IMR-90 (cell line): ENCODE measurements around the gene FA2H. TPM values are rescaled to one million over a fixed set of nuclear protein-coding genes. Genes with fewer than 3 reads are reported as not detected.

Experiments used
- ATAC-seq: fragments of 200-7000 bp; cut with Tn5 transposase; 2 replicates; pipeline ENCODE4 v1.9.1; 2020; ENCODE audit warnings: low read depth, mild to moderate bottlenecking, moderate library complexity
- BruUV-seq: library from RNA; stranded (reverse); fragments of 400-500 nt; replicated peaks from 2 replicates; lab custom pipeline; 2021; lab: Mats Ljungman, UMichigan
- CTCF ChIA-PET: fragments of 300-600 bp; formaldehyde crosslinking; extraction: SDS; loops from one replicate; lab custom pipeline; 2021; ENCODE audit warnings: antibody characterized with exemption; lab: Yijun Ruan, JAX
- POLR2A ChIA-PET: fragments of 300-600 bp; sonication (Branson Sonifier 250); formaldehyde crosslinking; loops from one replicate; lab custom pipeline; 2022; ENCODE audit warnings: antibody characterized with exemption; ENCODE audit not compliant: unreplicated experiment; lab: Charles Lee
- DNase-seq: peaks from one replicate; pipeline ENCODE4 v3.0.0; 2013
- H2AFZ ChIP-seq: replicated peaks from 2 replicates; pipeline ENCODE3; 2013; ENCODE audit warnings: low read length, mild to moderate bottlenecking; ENCODE audit not compliant: poor library complexity
- H2AK5ac ChIP-seq: 2 replicates; pipeline ENCODE4 v1.6.1; 2013; ENCODE audit warnings: low read depth, low read length, inconsistent platforms
- H2AK9ac ChIP-seq: replicated peaks from 2 replicates; pipeline ENCODE3; 2013; ENCODE audit warnings: mild to moderate bottlenecking, low read depth, low read length, moderate library complexity; ENCODE audit not compliant: poor library complexity
- H2BK120ac ChIP-seq: 2 replicates; pipeline ENCODE4 v1.6.1; 2013; ENCODE audit warnings: low read depth, low read length, inconsistent platforms
- H2BK15ac ChIP-seq: 3 replicates; pipeline ENCODE4 v1.6.1; 2013; ENCODE audit warnings: low read depth, low read length, inconsistent platforms
- H2BK20ac ChIP-seq: 2 replicates; pipeline ENCODE4 v1.6.1; 2013; ENCODE audit warnings: low read depth, mild to moderate bottlenecking, inconsistent platforms, low read length, moderate library complexity
- H2BK5ac ChIP-seq: 2 replicates; pipeline ENCODE4 v1.6.1; 2013; ENCODE audit warnings: mild to moderate bottlenecking, low read depth, low read length, inconsistent platforms; ENCODE audit not compliant: poor library complexity, severe bottlenecking
- H3K14ac ChIP-seq: replicated peaks from 2 replicates; pipeline ENCODE4 v1.6.1; 2013; ENCODE audit warnings: low read depth, low read length, inconsistent platforms
- H3K18ac ChIP-seq: 2 replicates; pipeline ENCODE4 v1.6.1; 2013; ENCODE audit warnings: low read depth, low read length, control low read depth
- H3K23ac ChIP-seq: 2 replicates; pipeline ENCODE4 v1.6.1; 2013; ENCODE audit warnings: low read depth, low read length, inconsistent platforms
- H3K27ac ChIP-seq: 2 replicates; pipeline ENCODE4 v1.5.1; 2013; ENCODE audit warnings: mild to moderate bottlenecking, control low read depth, low read length; ENCODE audit not compliant: insufficient read depth
- H3K27me3 ChIP-seq: 2 replicates; pipeline ENCODE4 v1.6.1; 2013; ENCODE audit warnings: low read length; ENCODE audit not compliant: control insufficient read depth, insufficient read depth
- H3K36me3 ChIP-seq: 2 replicates; pipeline ENCODE4 v1.6.1; 2013; ENCODE audit warnings: low read length, mixed read lengths; ENCODE audit not compliant: control insufficient read depth, insufficient read depth
- H3K4ac ChIP-seq: 2 replicates; pipeline ENCODE4 v1.6.1; 2013; ENCODE audit warnings: low read depth, low read length, inconsistent platforms
- H3K4me1 ChIP-seq: 2 replicates; pipeline ENCODE4 v1.6.1; 2013; ENCODE audit warnings: low read length, mixed read lengths; ENCODE audit not compliant: control insufficient read depth, insufficient read depth
- H3K4me2 ChIP-seq: 2 replicates; pipeline ENCODE4 v1.6.1; 2013; ENCODE audit warnings: low read depth, mild to moderate bottlenecking, control low read depth, low read length, moderate library complexity
- H3K4me3 ChIP-seq: 2 replicates; pipeline ENCODE4 v1.5.1; 2013; ENCODE audit warnings: low read depth, mild to moderate bottlenecking, control low read depth, low read length, moderate library complexity; ENCODE audit not compliant: insufficient read depth
- H3K56ac ChIP-seq: 2 replicates; pipeline ENCODE4 v1.6.1; 2013; ENCODE audit warnings: low read length, inconsistent platforms; ENCODE audit not compliant: insufficient read depth; ENCODE audit errors: extremely low read depth
- H3K79me1 ChIP-seq, 2 experiments: 2 replicates each; pipeline ENCODE4 v1.6.1; 2013; ENCODE audit warnings: low read length in 2 of 2, inconsistent platforms in 1 of 2, low read depth in 1 of 2
- H3K9ac ChIP-seq: 2 replicates; pipeline ENCODE4 v1.6.1; 2013; ENCODE audit warnings: low read depth, low read length, control low read depth
- H3K9me1 ChIP-seq: 2 replicates; pipeline ENCODE4 v1.6.1; 2013; ENCODE audit warnings: low read length, inconsistent platforms; ENCODE audit not compliant: insufficient read depth
- H3K9me3 ChIP-seq: 2 replicates; pipeline ENCODE4 v1.6.1; 2013; ENCODE audit warnings: low read length; ENCODE audit not compliant: control insufficient read depth, insufficient read depth
- H4K20me1 ChIP-seq: 2 replicates; pipeline ENCODE4 v1.6.1; 2013; ENCODE audit warnings: low read length, inconsistent platforms; ENCODE audit not compliant: insufficient read depth
- H4K5ac ChIP-seq: 2 replicates; pipeline ENCODE4 v1.6.1; 2013; ENCODE audit warnings: mild to moderate bottlenecking, low read depth, low read length, control low read depth
- H4K8ac ChIP-seq, 2 experiments: 2 replicates each; pipeline ENCODE4 v1.6.1; 2013; ENCODE audit warnings: low read depth in 2 of 2, low read length in 2 of 2, control low read depth in 1 of 2, inconsistent platforms in 1 of 2
- H4K91ac ChIP-seq: 2 replicates; pipeline ENCODE4 v1.6.1; 2013; ENCODE audit warnings: low read depth, low read length, inconsistent platforms; ENCODE audit not compliant: insufficient read depth
- CEBPB ChIP-seq: IDR thresholded peaks from 2 replicates; pipeline ENCODE4 v1.6.1; 2012; ENCODE audit warnings: low read depth, low read length, improper control_type of control experiment
- ELK1 ChIP-seq: fragments of 150-350 bp; IDR thresholded peaks from 2 replicates; pipeline ENCODE4 v1.6.1; 2016; ENCODE audit warnings: low read depth, mild to moderate bottlenecking, low read length, moderate library complexity, borderline replicate concordance
- FOS ChIP-seq: fragments of 150-350 bp; IDR thresholded peaks from 2 replicates; pipeline ENCODE4 v1.6.1; 2016; ENCODE audit warnings: low read depth, low read length
- MAFK ChIP-seq: IDR thresholded peaks from 2 replicates; pipeline ENCODE4 v1.6.1; 2012; ENCODE audit warnings: low read depth, low read length, improper control_type of control experiment
- MXI1 ChIP-seq: IDR thresholded peaks from 2 replicates; pipeline ENCODE4 v1.6.1; 2012; ENCODE audit warnings: low read depth, mild to moderate bottlenecking, low read length, moderate library complexity, borderline replicate concordance
- NFE2L2 ChIP-seq: fragments of 150-350 bp; IDR thresholded peaks from 2 replicates; pipeline ENCODE4 v1.6.1; 2016; ENCODE audit warnings: low read depth, mild to moderate bottlenecking, low read length
- RAD21 ChIP-seq: IDR thresholded peaks from 2 replicates; pipeline ENCODE4 v1.6.1; 2012; ENCODE audit warnings: low read length, improper control_type of control experiment
- RFX5 ChIP-seq: IDR thresholded peaks from 2 replicates; pipeline ENCODE4 v1.8.0; 2012; ENCODE audit warnings: low read depth, mild to moderate bottlenecking, low read length, moderate library complexity
- WGBS, 2 experiments: methylation state at CpG; one replicate each; pipeline versions ENCODE4 v1.1.5 to v1.1.7; 2013; ENCODE audit warnings: missing lambda C conversion rate in 2 of 2; ENCODE audit not compliant: insufficient read length in 1 of 2; ENCODE audit errors: extremely low coverage in 2 of 2; 5-methylcytosine and 5-hydroxymethylcytosine counted together
- dilution Hi-C: fragments of 300-500 bp; cut with HindIII; formaldehyde crosslinking; loops from one replicate; pipeline ENCODE4 v1.14.3; 2018; ENCODE audit warnings: low sequenced_read_pairs; ENCODE audit not compliant: unreplicated experiment
- in situ Hi-C: fragments of 300-500 bp; cut with MboI; formaldehyde crosslinking; loops from 3 replicates; pipeline ENCODE4 v1.14.3; 2019; ENCODE audit warnings: low sequenced_read_pairs, inconsistent platforms, mixed read lengths
- intact Hi-C: fragments of 100-400 bp; cut with micrococcal nuclease; formaldehyde crosslinking; loops from 2 replicates; pipeline ENCODE4 v1.10.0; 2022
- polyA plus RNA-seq, 3 experiments: library from polyadenylated mRNA; depleted of rRNA; stranded (reverse); fragments of >200 nt; gene quantifications; 2 replicates each; pipeline ENCODE4 v1.2.3, GENCODE V29; 2012; ENCODE audit warnings: low replicate concordance in 1 of 3
- total RNA-seq: library from RNA; depleted of rRNA; stranded (reverse); fragments of >200 nt; gene quantifications from 2 replicates; pipeline ENCODE4 v1.2.3, GENCODE V29; 2012
- TF ChIP-seq, protein P1 (sequence below): fragments of 150-350 bp; IDR thresholded peaks from 2 replicates; pipeline ENCODE4 v1.6.1; 2017; ENCODE audit warnings: mild to moderate bottlenecking, antibody characterized with exemption, low read length, low read depth
- TF ChIP-seq, protein P2 (sequence below): conservative IDR thresholded peaks from 2 replicates; pipeline ENCODE4 v1.5.1; 2012; ENCODE audit warnings: mild to moderate bottlenecking, low read depth, low read length, improper control_type of control experiment

FA2H gene
- total and polyA plus RNA-seq, 2 of the 4 experiments (the other 2 are of a cell fraction): not detected

GRCh38 chr16:74734361-74735161, 40.1 kb downstream of the FA2H start:
- no peak overlapping the region for H3K4me3 ChIP-seq
- no peak overlapping the region; the same call in 1 of the 2 replicates for H2BK120ac ChIP-seq
- H4K8ac ChIP-seq: peak overlapping the region; percentile 43 to 57; a peak in 3 of 4 replicates
- H2BK20ac ChIP-seq: no peak overlapping the region; the same call in 1 of the 2 replicates
- peak overlapping the region; percentile 39; the same call in 1 of the 2 replicates for H4K5ac ChIP-seq
- ATAC-seq: peak; percentile 59
- H2BK5ac ChIP-seq: no peak overlapping the region
- H2AFZ ChIP-seq: peak overlapping the region; percentile 79
- H3K9ac ChIP-seq: no peak overlapping the region
- peaks cover 17% of the 10 kb centered on the region for H3K4me1 ChIP-seq
- H3K9me3 ChIP-seq: no peaks in the 10 kb centered on the region
- no peak overlapping the region for H2BK15ac ChIP-seq
- intact Hi-C loops: no loop called here
- TF ChIP-seq MXI1 (no peak), RFX5 (no peak), CEBPB (no peak), ELK1 (no peak), MAFK (no peak), FOS (no peak), NFE2L2 (no peak), RAD21 (no peak)
- TF ChIP-seq, protein P1, sequence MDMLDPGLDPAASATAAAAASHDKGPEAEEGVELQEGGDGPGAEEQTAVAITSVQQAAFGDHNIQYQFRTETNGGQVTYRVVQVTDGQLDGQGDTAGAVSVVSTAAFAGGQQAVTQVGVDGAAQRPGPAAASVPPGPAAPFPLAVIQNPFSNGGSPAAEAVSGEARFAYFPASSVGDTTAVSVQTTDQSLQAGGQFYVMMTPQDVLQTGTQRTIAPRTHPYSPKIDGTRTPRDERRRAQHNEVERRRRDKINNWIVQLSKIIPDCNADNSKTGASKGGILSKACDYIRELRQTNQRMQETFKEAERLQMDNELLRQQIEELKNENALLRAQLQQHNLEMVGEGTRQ: no peak
- TF ChIP-seq, protein P2, sequence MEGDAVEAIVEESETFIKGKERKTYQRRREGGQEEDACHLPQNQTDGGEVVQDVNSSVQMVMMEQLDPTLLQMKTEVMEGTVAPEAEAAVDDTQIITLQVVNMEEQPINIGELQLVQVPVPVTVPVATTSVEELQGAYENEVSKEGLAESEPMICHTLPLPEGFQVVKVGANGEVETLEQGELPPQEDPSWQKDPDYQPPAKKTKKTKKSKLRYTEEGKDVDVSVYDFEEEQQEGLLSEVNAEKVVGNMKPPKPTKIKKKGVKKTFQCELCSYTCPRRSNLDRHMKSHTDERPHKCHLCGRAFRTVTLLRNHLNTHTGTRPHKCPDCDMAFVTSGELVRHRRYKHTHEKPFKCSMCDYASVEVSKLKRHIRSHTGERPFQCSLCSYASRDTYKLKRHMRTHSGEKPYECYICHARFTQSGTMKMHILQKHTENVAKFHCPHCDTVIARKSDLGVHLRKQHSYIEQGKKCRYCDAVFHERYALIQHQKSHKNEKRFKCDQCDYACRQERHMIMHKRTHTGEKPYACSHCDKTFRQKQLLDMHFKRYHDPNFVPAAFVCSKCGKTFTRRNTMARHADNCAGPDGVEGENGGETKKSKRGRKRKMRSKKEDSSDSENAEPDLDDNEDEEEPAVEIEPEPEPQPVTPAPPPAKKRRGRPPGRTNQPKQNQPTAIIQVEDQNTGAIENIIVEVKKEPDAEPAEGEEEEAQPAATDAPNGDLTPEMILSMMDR: no peak
- DNase-seq: no peak
- no peak overlapping the region for H3K23ac ChIP-seq
- peak overlapping the region; percentile 75; the same call in 1 of the 2 replicates for H2AK5ac ChIP-seq
- peak overlapping the region; percentile 74 for H2AK9ac ChIP-seq
- 39% methylated on average over 5 of the region's 21 CpGs; no CpG with 5 or more reads in 1 of the 2 experiments for WGBS, 2 experiments
- no peaks in the 10 kb centered on the region for H3K36me3 ChIP-seq
- H3K18ac ChIP-seq: no peak overlapping the region; the same call in 1 of the 2 replicates
- no peak overlapping the region; the same call in 1 of the 2 replicates for H3K14ac ChIP-seq
- ChIA-PET POLR2A (no interaction called here), CTCF (interaction anchor here (1.4 kb wide), 1 partner anchor 9 kb away, joined by 8 read pairs; no protein-coding TSS in a partner anchor)
- peak overlapping the region; percentile 32; the same call in 1 of the 2 replicates for H3K56ac ChIP-seq
- peak overlapping the region; percentile 3; the same call in 1 of the 2 replicates for H3K4ac ChIP-seq
- H4K20me1 ChIP-seq: no peaks in the 10 kb centered on the region
- H3K79me1 ChIP-seq: no peaks in the 10 kb centered on the region
- dilution Hi-C loops: no loop called here
- no peak overlapping the region for H3K27ac ChIP-seq
- peaks cover 3% of the 10 kb centered on the region; the same call in 1 of the 2 replicates for H3K9me1 ChIP-seq
- no peak overlapping the region; the same call in 1 of the 2 replicates for H3K4me2 ChIP-seq
- no peak overlapping the region; the same call in 1 of the 2 replicates for H4K91ac ChIP-seq
- BruUV-seq: no TSS peak
- H3K27me3 ChIP-seq: peaks cover 3% of the 10 kb centered on the region; the same call in 1 of the 2 replicates
- in situ Hi-C loops: no loop called here
